ENCODE results near the gene ADCY7.

DNA sequence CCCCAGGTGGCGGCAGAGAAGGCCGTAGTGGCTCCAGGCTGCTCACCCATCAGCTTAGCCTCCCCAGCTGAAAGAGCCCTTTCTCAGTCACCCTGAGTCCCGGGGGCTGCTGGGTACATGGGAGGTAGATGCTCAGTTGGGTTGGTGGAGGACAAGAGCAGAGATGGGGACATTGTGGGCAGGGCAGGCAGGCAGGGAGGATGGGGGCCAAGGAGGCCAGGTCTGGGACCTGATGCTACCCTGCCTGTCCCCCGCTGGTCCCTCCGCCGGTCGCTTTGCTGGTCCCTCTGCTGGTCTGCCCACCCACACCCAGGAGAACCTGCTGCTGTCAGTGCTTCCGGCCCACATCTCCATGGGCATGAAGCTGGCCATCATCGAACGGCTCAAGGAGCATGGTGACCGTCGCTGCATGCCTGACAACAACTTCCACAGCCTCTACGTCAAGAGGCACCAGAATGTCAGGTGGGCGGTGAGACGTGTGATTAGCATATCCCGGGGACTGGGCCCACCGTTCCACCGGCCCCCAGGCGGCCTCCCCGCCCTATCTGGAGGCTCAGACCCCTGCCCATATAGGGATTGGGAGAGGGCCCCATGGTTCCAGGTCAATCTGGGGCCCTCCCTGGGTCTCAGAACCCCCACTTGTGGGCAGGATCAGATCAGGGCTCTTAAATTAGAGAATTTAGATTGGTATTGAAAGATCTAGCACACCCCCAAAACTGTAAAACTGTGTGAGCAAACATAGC lies 26.9 kb downstream of the ADCY7 start:
- TF ChIP-seq POLR2A (IDR thresholded peaks at IDR 0.05; ENCODE audit: low read depth, low read length): no peak
- TF ChIP-seq, protein P1, sequence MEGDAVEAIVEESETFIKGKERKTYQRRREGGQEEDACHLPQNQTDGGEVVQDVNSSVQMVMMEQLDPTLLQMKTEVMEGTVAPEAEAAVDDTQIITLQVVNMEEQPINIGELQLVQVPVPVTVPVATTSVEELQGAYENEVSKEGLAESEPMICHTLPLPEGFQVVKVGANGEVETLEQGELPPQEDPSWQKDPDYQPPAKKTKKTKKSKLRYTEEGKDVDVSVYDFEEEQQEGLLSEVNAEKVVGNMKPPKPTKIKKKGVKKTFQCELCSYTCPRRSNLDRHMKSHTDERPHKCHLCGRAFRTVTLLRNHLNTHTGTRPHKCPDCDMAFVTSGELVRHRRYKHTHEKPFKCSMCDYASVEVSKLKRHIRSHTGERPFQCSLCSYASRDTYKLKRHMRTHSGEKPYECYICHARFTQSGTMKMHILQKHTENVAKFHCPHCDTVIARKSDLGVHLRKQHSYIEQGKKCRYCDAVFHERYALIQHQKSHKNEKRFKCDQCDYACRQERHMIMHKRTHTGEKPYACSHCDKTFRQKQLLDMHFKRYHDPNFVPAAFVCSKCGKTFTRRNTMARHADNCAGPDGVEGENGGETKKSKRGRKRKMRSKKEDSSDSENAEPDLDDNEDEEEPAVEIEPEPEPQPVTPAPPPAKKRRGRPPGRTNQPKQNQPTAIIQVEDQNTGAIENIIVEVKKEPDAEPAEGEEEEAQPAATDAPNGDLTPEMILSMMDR (conservative IDR thresholded peaks at IDR 0.05; ENCODE audit: low read depth, low read length): no peak
- TF ChIP-seq RFX5 (IDR thresholded peaks at IDR 0.05; ENCODE audit: low read depth, low read length): no peak
- no peak for TF ChIP-seq BHLHE40 (IDR thresholded peaks at IDR 0.05; ENCODE audit: low read depth, low read length)
- no peak for TF ChIP-seq RAD21 (IDR thresholded peaks at IDR 0.05; ENCODE audit: low read length)

Measured in IMR-90 (cell line).